Upper lobe of left lung (tissue), 6 donors: ENCODE results near the gene SPATA3. TPM values are rescaled to one million over a fixed set of nuclear protein-coding genes. Genes with fewer than 3 reads are reported as not detected.

Source experiments
- ATAC-seq, 2 donors: fragments of 200-7000 bp; cut with Tn5 transposase; one replicate each; pipeline ENCODE4 v1.9.1; 2022; ENCODE audit warnings: mild to moderate bottlenecking in 2 of 2, moderate library complexity in 2 of 2; ENCODE audit not compliant: low FRiP score in 2 of 2
- DNase-seq, 2 donors: peaks; one replicate each; pipeline ENCODE4 v3.0.0-alpha.2; 2019 to 2020
- H3K27ac ChIP-seq, 4 donors: fragments of 200-600 bp; sonication (generic); one replicate each; pipeline ENCODE4 v1.5.1; 2016 to 2019
- H3K27me3 ChIP-seq, 4 donors: fragments of 200-600 bp; sonication (generic); one replicate each; pipeline ENCODE4 v1.5.1; 2017 to 2019
- H3K36me3 ChIP-seq, 4 donors: fragments of 200-600 bp; sonication (generic); one replicate each; pipeline ENCODE4 v1.5.1; 2016 to 2019
- H3K4me1 ChIP-seq, 4 donors: fragments of 200-600 bp; sonication (generic); one replicate each; pipeline ENCODE4 v1.5.1; 2018 to 2019
- H3K4me3 ChIP-seq, 4 donors: fragments of 200-600 bp; sonication (generic); one replicate each; pipeline ENCODE4 v1.5.1; 2017 to 2019; ENCODE audit warnings: mild to moderate bottlenecking in 2 of 4, moderate library complexity in 1 of 4
- H3K9me3 ChIP-seq, 4 donors: fragments of 200-600 bp; sonication (generic); one replicate each; pipeline ENCODE4 v1.5.1; 2018 to 2019
- CTCF ChIP-seq, 6 experiments: fragments of 450-650 bp in 4 of 6; fragments of 200-600 bp in 2 of 6; sonication (generic) in 2 of 6; IDR thresholded peaks; one replicate each; pipeline ENCODE4 v1.5.1; 2016 to 2019; ENCODE audit warnings: antibody characterized with exemption in 6 of 6
- EP300 ChIP-seq, 4 donors: sonication (generic); formaldehyde crosslinking; IDR thresholded peaks; one replicate each; pipeline ENCODE4 v1.5.1; 2017; ENCODE audit warnings: antibody characterized with exemption in 4 of 4, control low read depth in 2 of 4
- POLR2A ChIP-seq, 4 donors: fragments of 450-650 bp; IDR thresholded peaks; one replicate each; pipeline ENCODE4 v1.5.1; 2016 to 2017; ENCODE audit warnings: antibody characterized with exemption in 4 of 4, mild to moderate bottlenecking in 2 of 4
- POLR2AphosphoS5 ChIP-seq, 2 donors: sonication (generic); formaldehyde crosslinking; IDR thresholded peaks; one replicate each; pipeline ENCODE4 v1.5.1; 2017; ENCODE audit warnings: antibody characterized with exemption in 2 of 2
- WGBS, 2 donors: methylation state at CpG; one replicate each; pipeline ENCODE4 v1.1.5; 2017 to 2018; 5-methylcytosine and 5-hydroxymethylcytosine counted together
- total RNA-seq, 6 donors: library from RNA; depleted of rRNA in 4 of 6; stranded (reverse); fragments of >200 nt in 4 of 6; gene quantifications; one replicate each; pipeline versions ENCODE4 v1.1.0 to v1.2.1, GENCODE V29; 2016 to 2021
- donor health status: DM: no; HTN: no; CAD: no; lungs with moderate emphysema.
- donor health status: DM: no; HTN: yes; CAD: no; lungs with severe emphysema.

Gene SPATA3
- total RNA-seq, 6 donors from 2014 or later: not detected

- no peaks in the 10 kb centered on the region for H3K9me3 ChIP-seq
- no peak for ATAC-seq
- no peak overlapping the region for H3K4me3 ChIP-seq
- 83 to 84% methylated on average over 20 of the region's 20 CpGs for WGBS, 2 donors
- no peak for TF ChIP-seq EP300 (IDR thresholded peaks at IDR 0.05)
- no peak for TF ChIP-seq CTCF (IDR thresholded peaks at IDR 0.05)
- TF ChIP-seq POLR2A (IDR thresholded peaks at IDR 0.05): no peak
- no peak for TF ChIP-seq POLR2AphosphoS5 (IDR thresholded peaks at IDR 0.05)
- H3K36me3 ChIP-seq: no peaks in the 10 kb centered on the region
- no peak for DNase-seq
- no peaks in the 10 kb centered on the region for H3K4me1 ChIP-seq
- no peaks in the 10 kb centered on the region for H3K27me3 ChIP-seq
- H3K27ac ChIP-seq: no peak overlapping the region
Observed at GRCh38 chr2:230949966-230950873, 45.7 kb upstream of the SPATA3 start.

- no peak for ATAC-seq
- H3K27me3 ChIP-seq: no peaks in the 10 kb centered on the region
- WGBS, 2 donors: 90 to 95% methylated on average over 10 of the region's 10 CpGs
- TF ChIP-seq CTCF (IDR thresholded peaks at IDR 0.05): no peak
- no peak for TF ChIP-seq POLR2A (IDR thresholded peaks at IDR 0.05)
- no peak for TF ChIP-seq EP300 (IDR thresholded peaks at IDR 0.05)
- no peaks in the 10 kb centered on the region for H3K4me1 ChIP-seq
- no peak overlapping the region for H3K27ac ChIP-seq
- H3K4me3 ChIP-seq: no peak overlapping the region
- no peak for DNase-seq
- no peaks in the 10 kb centered on the region for H3K9me3 ChIP-seq
- no peaks in the 10 kb centered on the region for H3K36me3 ChIP-seq
Observed at GRCh38 chr2:230950874-230951339, 45.0 kb upstream of the SPATA3 start.

GRCh38 chr2:230951396-230951795, 44.5 kb upstream of the SPATA3 start:
- 77 to 80% methylated on average over 2 of the region's 2 CpGs for WGBS, 2 donors
- Histone ChIP-seq H3K4me1 (no peaks in the 10 kb centered on the region), H3K27ac (no peak overlapping the region), H3K9me3 (no peaks in the 10 kb centered on the region), H3K36me3 (no peaks in the 10 kb centered on the region), H3K27me3 (no peaks in the 10 kb centered on the region), H3K4me3 (no peak overlapping the region)
- ATAC-seq: no peak
- no peak for DNase-seq
- TF ChIP-seq POLR2AphosphoS5 (IDR thresholded peaks at IDR 0.05) (no peak), EP300 (IDR thresholded peaks at IDR 0.05) (no peak), POLR2A (IDR thresholded peaks at IDR 0.05) (no peak), CTCF (IDR thresholded peaks at IDR 0.05) (no peak)

DNA sequence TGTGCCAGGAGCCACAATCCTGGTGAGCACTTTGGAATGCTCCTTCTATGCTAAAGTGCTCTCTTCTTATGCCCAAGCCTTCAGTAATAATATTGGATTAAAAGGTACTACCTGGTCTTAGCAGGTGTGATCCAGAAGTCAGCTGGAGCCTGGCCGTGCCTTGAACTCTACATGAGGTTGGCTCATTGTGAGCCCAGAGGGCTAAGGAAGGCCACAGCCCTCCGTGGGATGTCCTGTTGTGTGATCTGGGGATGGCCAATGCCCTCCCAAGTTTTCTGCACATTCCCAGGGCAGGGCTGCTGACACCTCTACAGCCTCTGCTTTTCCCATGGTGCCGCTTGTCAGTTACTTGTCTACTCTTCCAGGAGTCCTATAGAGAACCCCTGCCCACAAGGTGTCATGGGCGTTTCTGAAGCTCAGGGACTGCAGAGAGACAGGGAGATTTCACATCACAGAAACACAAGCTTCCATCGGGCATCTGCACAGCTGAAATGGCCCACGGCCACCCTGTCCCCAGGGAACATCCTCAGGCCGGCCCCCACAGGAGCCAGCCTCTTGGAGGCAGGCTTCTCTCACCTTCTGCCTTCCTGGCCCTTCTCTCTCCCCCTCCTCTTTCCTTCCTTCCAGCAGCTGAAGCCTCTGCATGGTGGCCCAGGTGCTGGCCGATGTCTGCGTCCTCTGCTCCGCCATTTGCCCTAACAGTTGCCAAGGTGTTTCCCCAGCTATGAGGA, 43.5 kb upstream of the SPATA3 start:
- no peaks in the 10 kb centered on the region for H3K9me3 ChIP-seq
- ATAC-seq: no peak
- WGBS, 2 donors: 92 to 94% methylated on average over 8 to 10 of the region's 10 CpGs
- H3K36me3 ChIP-seq: no peaks in the 10 kb centered on the region
- TF ChIP-seq POLR2A (IDR thresholded peaks at IDR 0.05): no peak
- TF ChIP-seq EP300 (IDR thresholded peaks at IDR 0.05): no peak
- no peak for TF ChIP-seq CTCF (IDR thresholded peaks at IDR 0.05)
- TF ChIP-seq POLR2AphosphoS5 (IDR thresholded peaks at IDR 0.05): no peak
- no peak for DNase-seq
- no peaks in the 10 kb centered on the region for H3K27me3 ChIP-seq
- H3K4me1 ChIP-seq: peaks cover 0 to 6% (median 4%) of the 10 kb centered on the region in 4 donors
- H3K27ac ChIP-seq: no peak overlapping the region
- no peak overlapping the region for H3K4me3 ChIP-seq
